Measurements from ENCODE around the gene GP1BA. TPM values are rescaled to one million over a fixed set of nuclear protein-coding genes. Genes with fewer than 3 reads are reported as not detected.

GP1BA gene
- total and polyA plus RNA-seq, 2 donors (not counting 1 experiment from before 2014, with no cell fraction given): 0.06 TPM; not detected in 1

GRCh38 chr17:4892499-4893221 is 39.4 kb upstream of the GP1BA start:
- Mint-ChIP-seq H3K27me3 (no peaks in the 10 kb centered on the region), H3K27ac (no peak overlapping the region), H3K4me1 (peaks cover 4% of the 10 kb centered on the region), H3K4me3 (no peak overlapping the region), H3K9me3 (ENCODE audit: insufficient read depth) (no peaks in the 10 kb centered on the region)
- DNase-seq: no peak
- intact Hi-C loops (cut with micrococcal nuclease): no loop called here
- no peak overlapping the region for H3K9ac ChIP-seq (ENCODE audit: low read length)
- H4K20me1 ChIP-seq (ENCODE audit: control insufficient read depth, insufficient read depth, low read length, poor library complexity, severe bottlenecking): peaks cover 21% of the 10 kb centered on the region
- no peaks in the 10 kb centered on the region for H3K27me3 ChIP-seq (replicated peaks in 1 of 4; ENCODE audit: control extremely low read depth in 1 of 4, control insufficient read depth in 3 of 4, insufficient read depth in 4 of 4, low read length in 3 of 4)
- H3K36me3 ChIP-seq (replicated peaks in 1 of 2; ENCODE audit: control extremely low read depth in 1 of 2, control insufficient read depth in 1 of 2, extremely low read depth in 1 of 2, insufficient read depth in 2 of 2, low read length in 1 of 2): peaks cover 0 to 71% of the 10 kb centered on the region in 2 experiments
- H2AFZ ChIP-seq (ENCODE audit: insufficient read depth, low read depth, low read length, poor library complexity, severe bottlenecking): no peak overlapping the region
- CTCF ChIA-PET: interaction anchor here (1.0 kb wide), 1 partner anchor 10 kb away, joined by 3 read pairs; the partner anchor contains the start of gene CHRNE
- ATAC-seq (ENCODE audit: low read depth): no peak
- WGBS (ENCODE audit: insufficient coverage): 92% methylated on average over 14 of the region's 23 CpGs
- POLR2A ChIA-PET: no interaction called here
- no peak overlapping the region for H3K27ac ChIP-seq (ENCODE audit: low read length in 2 of 2)
- H3K4me3 ChIP-seq (ENCODE audit: control extremely low read depth in 1 of 5, extremely low read depth in 1 of 5, insufficient read depth in 1 of 5, low read depth in 2 of 5, low read length in 4 of 5): no peak overlapping the region
- no peak for TF ChIP-seq CTCF (IDR thresholded peaks at IDR 0.05)
- no peak for TF ChIP-seq EZH2 (IDR thresholded peaks at IDR 0.05; ENCODE audit: borderline replicate concordance, insufficient read depth, low read depth, low read length, poor library complexity, severe bottlenecking)
- H3K9me3 ChIP-seq (ENCODE audit: control extremely low read depth in 1 of 3, control insufficient read depth in 2 of 3, insufficient read depth in 1 of 3, low read length in 2 of 3): no peaks in the 10 kb centered on the region
- no peaks in the 10 kb centered on the region for H3K79me2 ChIP-seq (ENCODE audit: control insufficient read depth, insufficient read depth, low read length)
- peaks cover 0 to 3% of the 10 kb centered on the region in 2 donors for H3K4me1 ChIP-seq (ENCODE audit: control insufficient read depth in 2 of 2, insufficient read depth in 2 of 2, low read length in 2 of 2)
- no peak overlapping the region for H3K4me2 ChIP-seq (replicated peaks; ENCODE audit: low read depth, low read length, poor library complexity, severe bottlenecking)

DNA sequence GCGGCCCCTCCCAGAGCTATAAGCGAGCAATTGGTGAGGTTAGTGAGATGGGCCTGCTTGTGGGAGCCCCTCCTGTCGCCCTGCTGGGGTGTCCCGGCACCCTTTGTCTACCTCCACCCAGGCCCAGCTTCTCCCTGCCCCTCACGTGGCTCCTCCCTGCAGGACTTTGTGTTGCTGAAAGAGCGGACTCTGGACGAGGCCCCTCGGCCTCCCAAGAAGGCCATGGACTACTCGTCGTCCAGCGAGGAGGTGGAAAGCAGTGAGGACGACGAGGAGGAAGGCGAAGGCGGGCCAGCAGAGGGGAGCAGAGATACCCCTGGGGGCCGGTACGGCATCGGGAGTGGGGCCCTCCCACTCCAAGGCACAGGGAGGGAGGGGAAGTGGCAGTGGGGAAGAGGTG is 38.8 kb upstream of the GP1BA start:
- no peak overlapping the region for H3K4me2 ChIP-seq (replicated peaks; ENCODE audit: low read depth, low read length, poor library complexity, severe bottlenecking)
- 95% methylated on average over 16 of the region's 18 CpGs for WGBS (ENCODE audit: insufficient coverage)
- no peak overlapping the region for H3K4me3 Mint-ChIP-seq
- H3K4me1 ChIP-seq (ENCODE audit: control insufficient read depth in 2 of 2, insufficient read depth in 2 of 2, low read length in 2 of 2): peaks cover under 1 to 4% of the 10 kb centered on the region in 2 donors
- peaks cover 0 to 2% (median under 1%) of the 10 kb centered on the region in 4 experiments for H3K27me3 ChIP-seq (replicated peaks in 1 of 4; ENCODE audit: control extremely low read depth in 1 of 4, control insufficient read depth in 3 of 4, insufficient read depth in 4 of 4, low read length in 3 of 4)
- no peak overlapping the region for H3K4me3 ChIP-seq (ENCODE audit: control extremely low read depth in 1 of 5, extremely low read depth in 1 of 5, insufficient read depth in 1 of 5, low read depth in 2 of 5, low read length in 4 of 5)
- no peak for DNase-seq
- no peaks in the 10 kb centered on the region for H3K27me3 Mint-ChIP-seq
- no peak overlapping the region for H3K27ac ChIP-seq (ENCODE audit: low read length in 2 of 2)
- CTCF ChIA-PET: no interaction called here
- no peaks in the 10 kb centered on the region for H3K9me3 ChIP-seq (ENCODE audit: control extremely low read depth in 1 of 3, control insufficient read depth in 2 of 3, insufficient read depth in 1 of 3, low read length in 2 of 3)
- H4K20me1 ChIP-seq (ENCODE audit: control insufficient read depth, insufficient read depth, low read length, poor library complexity, severe bottlenecking): peaks cover 21% of the 10 kb centered on the region
- intact Hi-C loops (cut with micrococcal nuclease): no loop called here
- no peak for TF ChIP-seq CTCF (IDR thresholded peaks at IDR 0.05)
- TF ChIP-seq EZH2 (IDR thresholded peaks at IDR 0.05; ENCODE audit: borderline replicate concordance, insufficient read depth, low read depth, low read length, poor library complexity, severe bottlenecking): no peak
- H3K79me2 ChIP-seq (ENCODE audit: control insufficient read depth, insufficient read depth, low read length): no peaks in the 10 kb centered on the region
- H3K4me1 Mint-ChIP-seq: peaks cover 7% of the 10 kb centered on the region
- no peak overlapping the region for H3K27ac Mint-ChIP-seq
- ATAC-seq (ENCODE audit: low read depth): no peak
- POLR2A ChIA-PET: no interaction called here
- H2AFZ ChIP-seq (ENCODE audit: insufficient read depth, low read depth, low read length, poor library complexity, severe bottlenecking): no peak overlapping the region
- no peak overlapping the region for H3K9ac ChIP-seq (ENCODE audit: low read length)
- no peaks in the 10 kb centered on the region for H3K9me3 Mint-ChIP-seq (ENCODE audit: insufficient read depth)
- H3K36me3 ChIP-seq (replicated peaks in 1 of 2; ENCODE audit: control extremely low read depth in 1 of 2, control insufficient read depth in 1 of 2, extremely low read depth in 1 of 2, insufficient read depth in 2 of 2, low read length in 1 of 2): peaks cover 0 to 69% of the 10 kb centered on the region in 2 experiments

Measured in B cell (primary cell).